Glutamatergic neuron (in vitro differentiated cells): ENCODE data around the gene SYNM. TPM values are rescaled to one million over a fixed set of nuclear protein-coding genes. Genes with fewer than 3 reads are reported as not detected.

Experiments
- DNase-seq: peaks from one replicate; pipeline ENCODE4 v3.0.0; 2022
- H3K27ac Mint-ChIP-seq: one replicate; pipeline ENCODE4 v1.8.0; 2020; ENCODE audit warnings: mild to moderate bottlenecking, mixed read lengths, inconsistent platforms; ENCODE audit not compliant: unreplicated experiment
- H3K27me3 Mint-ChIP-seq: one replicate; pipeline ENCODE4 v1.8.0; 2020; ENCODE audit warnings: mild to moderate bottlenecking, moderate library complexity, mixed read lengths, inconsistent platforms; ENCODE audit not compliant: unreplicated experiment
- H3K36me3 Mint-ChIP-seq: one replicate; pipeline ENCODE4 v1.8.0; 2020; ENCODE audit warnings: mild to moderate bottlenecking, mixed read lengths, inconsistent platforms; ENCODE audit not compliant: unreplicated experiment
- H3K4me1 Mint-ChIP-seq: one replicate; pipeline ENCODE4 v1.8.0; 2020; ENCODE audit warnings: mild to moderate bottlenecking, low read depth, mixed read lengths, inconsistent platforms; ENCODE audit not compliant: unreplicated experiment
- H3K4me3 Mint-ChIP-seq: one replicate; pipeline ENCODE4 v1.8.0; 2020; ENCODE audit warnings: mild to moderate bottlenecking, mixed read lengths, inconsistent platforms; ENCODE audit not compliant: unreplicated experiment
- H3K9me3 Mint-ChIP-seq: one replicate; pipeline ENCODE4 v1.8.0; 2020; ENCODE audit warnings: mild to moderate bottlenecking, moderate library complexity, mixed read lengths, inconsistent platforms; ENCODE audit not compliant: unreplicated experiment
- total RNA-seq: library from RNA; stranded (reverse); fragmentation: NEBNext Ultra II Directional; extraction: Animal tissue kit (Norgen Biotek cat#: 25700); gene quantifications from one replicate; pipeline ENCODE4 v1.2.1, GENCODE V29; 2021; ENCODE audit not compliant: unreplicated experiment
- TF ChIP-seq, protein P1 (sequence below): fragments of 200-600 bp; sonication (generic); IDR thresholded peaks from one replicate; pipeline ENCODE4 v1.5.0; 2021; ENCODE audit not compliant: partially characterized antibody, unreplicated experiment

The SYNM gene
- total RNA-seq, 1 donor from 2014 or later: 4.8 TPM

GRCh38 chr15:99086327-99086667, 18.6 kb upstream of the SYNM start:
- no peak overlapping the region for H3K27ac Mint-ChIP-seq
- H3K27me3 Mint-ChIP-seq: no peaks in the 10 kb centered on the region
- TF ChIP-seq, protein P1, sequence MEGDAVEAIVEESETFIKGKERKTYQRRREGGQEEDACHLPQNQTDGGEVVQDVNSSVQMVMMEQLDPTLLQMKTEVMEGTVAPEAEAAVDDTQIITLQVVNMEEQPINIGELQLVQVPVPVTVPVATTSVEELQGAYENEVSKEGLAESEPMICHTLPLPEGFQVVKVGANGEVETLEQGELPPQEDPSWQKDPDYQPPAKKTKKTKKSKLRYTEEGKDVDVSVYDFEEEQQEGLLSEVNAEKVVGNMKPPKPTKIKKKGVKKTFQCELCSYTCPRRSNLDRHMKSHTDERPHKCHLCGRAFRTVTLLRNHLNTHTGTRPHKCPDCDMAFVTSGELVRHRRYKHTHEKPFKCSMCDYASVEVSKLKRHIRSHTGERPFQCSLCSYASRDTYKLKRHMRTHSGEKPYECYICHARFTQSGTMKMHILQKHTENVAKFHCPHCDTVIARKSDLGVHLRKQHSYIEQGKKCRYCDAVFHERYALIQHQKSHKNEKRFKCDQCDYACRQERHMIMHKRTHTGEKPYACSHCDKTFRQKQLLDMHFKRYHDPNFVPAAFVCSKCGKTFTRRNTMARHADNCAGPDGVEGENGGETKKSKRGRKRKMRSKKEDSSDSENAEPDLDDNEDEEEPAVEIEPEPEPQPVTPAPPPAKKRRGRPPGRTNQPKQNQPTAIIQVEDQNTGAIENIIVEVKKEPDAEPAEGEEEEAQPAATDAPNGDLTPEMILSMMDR: no peak

GRCh38 chr15:99087405-99087943, 17.4 kb upstream of the SYNM start:
- no peaks in the 10 kb centered on the region for H3K36me3 Mint-ChIP-seq

More at GRCh38 chr15:99086327-99086667, 18.6 kb upstream of the SYNM start:
- peaks cover 6% of the 10 kb centered on the region for H3K4me1 Mint-ChIP-seq
- no peak for DNase-seq
- H3K9me3 Mint-ChIP-seq: no peaks in the 10 kb centered on the region
- no peaks in the 10 kb centered on the region for H3K36me3 Mint-ChIP-seq
- H3K4me3 Mint-ChIP-seq: no peak overlapping the region

GRCh38 chr15:99090011-99090699, 14.7 kb upstream of the SYNM start:
- Mint-ChIP-seq H3K27me3 (no peaks in the 10 kb centered on the region), H3K4me1 (peaks cover 6% of the 10 kb centered on the region), H3K9me3 (no peaks in the 10 kb centered on the region), H3K27ac (no peak overlapping the region), H3K4me3 (no peak overlapping the region), H3K36me3 (no peaks in the 10 kb centered on the region)
- TF ChIP-seq, protein P1: no peak
- DNase-seq: peak; percentile 38

More at GRCh38 chr15:99087405-99087943, 17.4 kb upstream of the SYNM start:
- Mint-ChIP-seq H3K4me3 (no peak overlapping the region), H3K27ac (no peak overlapping the region), H3K9me3 (no peaks in the 10 kb centered on the region), H3K27me3 (no peaks in the 10 kb centered on the region), H3K4me1 (peaks cover 6% of the 10 kb centered on the region)
- TF ChIP-seq, protein P1: no peak
- DNase-seq: no peak

- DNase-seq: no peak
- H3K4me1 Mint-ChIP-seq: peaks cover 6% of the 10 kb centered on the region
- H3K27me3 Mint-ChIP-seq: no peaks in the 10 kb centered on the region
- no peaks in the 10 kb centered on the region for H3K36me3 Mint-ChIP-seq
- TF ChIP-seq, protein P1: no peak
- no peak overlapping the region for H3K27ac Mint-ChIP-seq
- no peaks in the 10 kb centered on the region for H3K9me3 Mint-ChIP-seq
- H3K4me3 Mint-ChIP-seq: no peak overlapping the region
These were observed 13.9 kb upstream of the SYNM start for GRCh38 chr15:99090938-99091337.

GRCh38 chr15:99092554-99093172, 12.2 kb upstream of the SYNM start:
- Mint-ChIP-seq H3K36me3 (no peaks in the 10 kb centered on the region), H3K4me1 (peaks cover 6% of the 10 kb centered on the region), H3K4me3 (no peak overlapping the region), H3K27ac (no peak overlapping the region), H3K27me3 (peaks cover 2% of the 10 kb centered on the region), H3K9me3 (no peaks in the 10 kb centered on the region)
- no peak for DNase-seq
- TF ChIP-seq, protein P1: no peak
